Gastroesophageal sphincter (tissue), 3 donors: ENCODE measurements around the gene GRID2.

Experiments used
- EP300 ChIP-seq: sonication (generic); formaldehyde crosslinking; IDR thresholded peaks from one replicate; pipeline ENCODE4 v1.6.1; 2017; ENCODE audit warnings: antibody characterized with exemption, mild to moderate bottlenecking
- TF ChIP-seq, protein P1 (sequence below), 4 experiments: fragments of 200-600 bp in 2 of 4; fragments of 450-650 bp in 2 of 4; sonication (generic) in 1 of 4; IDR thresholded peaks; one replicate each; pipeline ENCODE4 v1.5.1; 2017 to 2019; ENCODE audit warnings: antibody characterized with exemption in 4 of 4, mild to moderate bottlenecking in 2 of 4, moderate library complexity in 2 of 4

- TF ChIP-seq, protein P1, sequence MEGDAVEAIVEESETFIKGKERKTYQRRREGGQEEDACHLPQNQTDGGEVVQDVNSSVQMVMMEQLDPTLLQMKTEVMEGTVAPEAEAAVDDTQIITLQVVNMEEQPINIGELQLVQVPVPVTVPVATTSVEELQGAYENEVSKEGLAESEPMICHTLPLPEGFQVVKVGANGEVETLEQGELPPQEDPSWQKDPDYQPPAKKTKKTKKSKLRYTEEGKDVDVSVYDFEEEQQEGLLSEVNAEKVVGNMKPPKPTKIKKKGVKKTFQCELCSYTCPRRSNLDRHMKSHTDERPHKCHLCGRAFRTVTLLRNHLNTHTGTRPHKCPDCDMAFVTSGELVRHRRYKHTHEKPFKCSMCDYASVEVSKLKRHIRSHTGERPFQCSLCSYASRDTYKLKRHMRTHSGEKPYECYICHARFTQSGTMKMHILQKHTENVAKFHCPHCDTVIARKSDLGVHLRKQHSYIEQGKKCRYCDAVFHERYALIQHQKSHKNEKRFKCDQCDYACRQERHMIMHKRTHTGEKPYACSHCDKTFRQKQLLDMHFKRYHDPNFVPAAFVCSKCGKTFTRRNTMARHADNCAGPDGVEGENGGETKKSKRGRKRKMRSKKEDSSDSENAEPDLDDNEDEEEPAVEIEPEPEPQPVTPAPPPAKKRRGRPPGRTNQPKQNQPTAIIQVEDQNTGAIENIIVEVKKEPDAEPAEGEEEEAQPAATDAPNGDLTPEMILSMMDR (IDR thresholded peaks at IDR 0.05) = no peak
- no peak for TF ChIP-seq EP300
Measured at GRCh38 chr4:93748373-93749291, 1444.9 kb downstream of the GRID2 start.
